ENCODE results near the gene EPB41L1. TPM values are rescaled to one million over a fixed set of nuclear protein-coding genes. Genes with fewer than 3 reads are reported as not detected.

Gene EPB41L1
- total RNA-seq, 1 donor from 2014 or later, result 54.8 TPM

GRCh38 chr20:36225666-36226065, 71.1 kb downstream of the EPB41L1 start:
- Histone ChIP-seq H3K27me3 (no peaks in the 10 kb centered on the region), H3K36me3 (peaks cover 2 to 33% of the 10 kb centered on the region in 2 donors), H3K27ac (no peak overlapping the region), H3K9me3 (no peaks in the 10 kb centered on the region), H3K4me1 (no peaks in the 10 kb centered on the region), H3K4me3 (no peak overlapping the region)
- intact Hi-C loops (cut with DNase I), result no loop called here
- no peak for DNase-seq (ENCODE audit: extremely low spot score in 2 of 2)
- TF ChIP-seq CTCF (IDR thresholded peaks at IDR 0.05) (no peak), POLR2AphosphoS5 (IDR thresholded peaks at IDR 0.05; ENCODE audit: insufficient read depth in 1 of 2, low read depth in 1 of 2) (no peak), POLR2A (IDR thresholded peaks at IDR 0.05) (no peak)

GRCh38 chr20:36228770-36229169, 74.2 kb downstream of the EPB41L1 start:
- Histone ChIP-seq H3K36me3 (peaks cover 2 to 25% of the 10 kb centered on the region in 2 donors), H3K4me3 (no peak overlapping the region), H3K27ac (no peak overlapping the region), H3K4me1 (no peaks in the 10 kb centered on the region), H3K9me3 (no peaks in the 10 kb centered on the region), H3K27me3 (no peaks in the 10 kb centered on the region)
- intact Hi-C loops (cut with DNase I), result no loop called here
- DNase-seq (ENCODE audit: extremely low spot score in 2 of 2), result no peak
- no peak for TF ChIP-seq POLR2AphosphoS5 (IDR thresholded peaks at IDR 0.05; ENCODE audit: insufficient read depth in 1 of 2, low read depth in 1 of 2)
- TF ChIP-seq POLR2A (IDR thresholded peaks at IDR 0.05), result no peak
- TF ChIP-seq CTCF (IDR thresholded peaks at IDR 0.05), result no peak

- TF ChIP-seq POLR2A (IDR thresholded peaks at IDR 0.05), result no peak
- no peak for TF ChIP-seq POLR2AphosphoS5 (IDR thresholded peaks at IDR 0.05; ENCODE audit: insufficient read depth in 1 of 2, low read depth in 1 of 2)
- TF ChIP-seq CTCF (IDR thresholded peaks at IDR 0.05), result no peak
- no peak for DNase-seq (ENCODE audit: extremely low spot score in 2 of 2)
- Histone ChIP-seq H3K27me3 (no peaks in the 10 kb centered on the region), H3K27ac (no peak overlapping the region), H3K4me3 (no peak overlapping the region), H3K36me3 (peaks cover 2 to 25% of the 10 kb centered on the region in 2 donors), H3K4me1 (no peaks in the 10 kb centered on the region), H3K9me3 (no peaks in the 10 kb centered on the region)
- intact Hi-C loops (cut with DNase I), result no loop called here
Observed at GRCh38 chr20:36230019-36230418, 75.5 kb downstream of the EPB41L1 start.

- no peak overlapping the region for H3K4me3 ChIP-seq
- intact Hi-C loops (cut with DNase I), result no loop called here
- no peak for DNase-seq (ENCODE audit: extremely low spot score in 2 of 2)
- no peak overlapping the region for H3K27ac ChIP-seq
- H3K36me3 ChIP-seq, result peaks cover 2 to 17% of the 10 kb centered on the region in 2 donors
- TF ChIP-seq CTCF (IDR thresholded peaks at IDR 0.05) (no peak), POLR2AphosphoS5 (IDR thresholded peaks at IDR 0.05; ENCODE audit: insufficient read depth in 1 of 2, low read depth in 1 of 2) (no peak), POLR2A (IDR thresholded peaks at IDR 0.05) (no peak)
- H3K4me1 ChIP-seq, result peaks cover 6% of the 10 kb centered on the region
- H3K9me3 ChIP-seq, result no peaks in the 10 kb centered on the region
- H3K27me3 ChIP-seq, result no peaks in the 10 kb centered on the region
Observed at GRCh38 chr20:36231331-36231730, 76.8 kb downstream of the EPB41L1 start.

- H3K36me3 ChIP-seq, result peaks cover 0 to 6% of the 10 kb centered on the region in 2 donors
- no peaks in the 10 kb centered on the region for H3K27me3 ChIP-seq
- no peaks in the 10 kb centered on the region for H3K9me3 ChIP-seq
- DNase-seq (ENCODE audit: extremely low spot score in 2 of 2), result no peak
- no peak for TF ChIP-seq POLR2A (IDR thresholded peaks at IDR 0.05)
- no peak for TF ChIP-seq CTCF (IDR thresholded peaks at IDR 0.05)
- TF ChIP-seq POLR2AphosphoS5 (IDR thresholded peaks at IDR 0.05; ENCODE audit: insufficient read depth in 1 of 2, low read depth in 1 of 2), result no peak
- peaks cover 28% of the 10 kb centered on the region for H3K4me1 ChIP-seq
- H3K4me3 ChIP-seq, result no peak overlapping the region
- H3K27ac ChIP-seq, result no peak overlapping the region
- intact Hi-C loops (cut with DNase I), result no loop called here
Observed at GRCh38 chr20:36234771-36235320, 80.3 kb downstream of the EPB41L1 start.

All from vagina (tissue), 2 donors.